Epithelial cell of proximal tubule (primary cell): Measurements from ENCODE around the gene ZNF597. TPM values are rescaled to one million over a fixed set of nuclear protein-coding genes. Genes with fewer than 3 reads are reported as not detected.

Experiments used
- DNase-seq: peaks from one replicate; pipeline ENCODE4 v3.0.0-alpha.2; 2011; ENCODE audit warnings: low read depth
- H3K4me3 ChIP-seq: 2 replicates; pipeline ENCODE4 v1.5.1; 2011; ENCODE audit warnings: low read depth, mild to moderate bottlenecking, low read length
- CTCF ChIP-seq: conservative IDR thresholded peaks from 2 replicates; pipeline ENCODE4 v1.5.1; 2012; ENCODE audit warnings: low read depth, mild to moderate bottlenecking, low read length
- total RNA-seq: library from RNA; depleted of rRNA; stranded (reverse); fragments of >200 nt; gene quantifications from 2 replicates; pipeline ENCODE4 v1.2.3, GENCODE V29; 2015

Gene ZNF597
- total RNA-seq, 1 donor from 2014 or later, result 2.1 TPM

- no peak for TF ChIP-seq CTCF
- peak; percentile 6 for DNase-seq
- peak overlapping the region; percentile 99 for H3K4me3 ChIP-seq
These were observed 41.4 kb downstream of the ZNF597 start for GRCh38 chr16:3401719-3402397.

GRCh38 chr16:3400779-3401688 lies 42.3 kb downstream of the ZNF597 start, which contains the start of the genes ZNF174 and ZSCAN32:
Gene ZNF174, plus strand, starts transcription at chr16:3401215. Its CDS starts 790 bp downstream, at chr16:3402005.
Gene ZSCAN32, minus strand, starts transcription at chr16:3401004. Its CDS starts 3,447 bp downstream, at chr16:3397557.
- DNase-seq, result peak; percentile 90
- peak within 1 kb of the TSS; percentile 99 for H3K4me3 ChIP-seq
- TF ChIP-seq CTCF, result no peak

GRCh38 chr16:3400446-3400778 lies 42.9 kb downstream of the ZNF597 start:
- DNase-seq, result no peak
- H3K4me3 ChIP-seq, result peak overlapping the region; percentile 99
- TF ChIP-seq CTCF, result no peak

GRCh38 chr16:3389663-3390338 lies 53.5 kb downstream of the ZNF597 start:
- DNase-seq, result no peak
- no peak for TF ChIP-seq CTCF
- H3K4me3 ChIP-seq, result no peak overlapping the region

- TF ChIP-seq CTCF, result no peak
- no peak overlapping the region for H3K4me3 ChIP-seq
- DNase-seq, result no peak
These were observed 55.0 kb downstream of the ZNF597 start for GRCh38 chr16:3388325-3388724.

- no peak for DNase-seq
- no peak overlapping the region for H3K4me3 ChIP-seq
- TF ChIP-seq CTCF, result no peak
These were observed 60.3 kb downstream of the ZNF597 start for GRCh38 chr16:3383045-3383448.

Other genes with a start within 250 kb of the ZNF597 start
- gene ZNF200, start 208.3 kb downstream of the ZNF597 start, total RNA-seq, result 6.1 and 6.3 TPM in 2 replicates
- gene MEFV, start 186.9 kb downstream of the ZNF597 start, total RNA-seq, result not detected in 2 replicates
- 18.1 and 33.1 TPM in 2 replicates for gene ZNF263, start 160.0 kb downstream of the ZNF597 start, total RNA-seq
- 1.8 and 1.9 TPM in 2 replicates for gene TIGD7, start 138.1 kb downstream of the ZNF597 start, total RNA-seq
- 8.5 and 12.9 TPM in 2 replicates for gene ZNF75A, start 138.0 kb downstream of the ZNF597 start, total RNA-seq
- not detected in 2 replicates for gene OR2C1, start 87.6 kb downstream of the ZNF597 start, total RNA-seq
- gene ZSCAN32, start 42.5 kb downstream of the ZNF597 start, total RNA-seq, result 10.8 and 11.2 TPM in 2 replicates
- 9.5 and 13.7 TPM in 2 replicates for gene ZNF174, start 42.3 kb downstream of the ZNF597 start, total RNA-seq
- 19.4 and 23.9 TPM in 2 replicates for gene NAA60, start 176 bp upstream of the ZNF597 start, total RNA-seq
- gene C16orf90, start 52.0 kb upstream of the ZNF597 start, total RNA-seq, result not detected in 2 replicates
- gene CLUAP1, start 57.5 kb upstream of the ZNF597 start, total RNA-seq, result 15.2 and 18.7 TPM in 2 replicates
- gene NLRC3, start 133.9 kb upstream of the ZNF597 start, total RNA-seq, result under 0.01 TPM in 1 of 2 replicates, not detected in the other
- gene SLX4, start 168.1 kb upstream of the ZNF597 start, total RNA-seq, result 6.6 and 6.9 TPM in 2 replicates
- gene DNASE1, start 211.2 kb upstream of the ZNF597 start, total RNA-seq, result 7.4 and 12.2 TPM in 2 replicates